ENCODE measurements around the gene CPNE7.

Gene CPNE7

DNA sequence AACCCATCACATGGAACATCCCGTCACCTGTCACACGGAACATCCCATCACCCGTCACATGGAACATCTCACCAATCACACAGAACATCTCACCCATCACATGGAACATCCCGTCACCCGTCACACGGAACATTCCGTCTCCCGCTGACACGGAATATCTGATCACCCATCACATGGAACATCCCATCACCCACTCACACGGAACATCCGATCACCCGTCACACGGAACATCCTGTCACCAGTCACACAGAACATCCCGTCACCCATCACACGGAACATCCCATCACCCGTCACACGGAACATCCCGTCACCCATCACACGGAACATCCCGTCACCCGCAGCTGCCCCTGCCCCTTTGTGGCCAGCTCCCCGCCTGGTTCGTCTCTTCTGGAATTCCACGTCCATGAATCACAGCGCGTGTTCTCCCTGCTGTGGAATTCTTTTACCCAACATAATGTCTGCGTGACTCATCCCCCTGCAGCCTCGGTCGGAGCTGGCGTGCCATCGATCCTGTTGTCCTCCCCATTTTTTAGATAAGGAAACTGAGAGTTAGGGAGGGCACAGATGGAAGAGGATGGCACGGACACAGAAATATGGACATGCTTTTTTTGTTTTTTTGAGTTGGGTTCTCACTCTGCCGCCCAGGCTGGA, 5.6 kb downstream of the CPNE7 start:
- no peak for TF ChIP-seq SIN3A (IDR thresholded peaks at IDR 0.05; ENCODE audit: borderline replicate concordance, insufficient read depth, low read length)
- TF ChIP-seq, protein P1, sequence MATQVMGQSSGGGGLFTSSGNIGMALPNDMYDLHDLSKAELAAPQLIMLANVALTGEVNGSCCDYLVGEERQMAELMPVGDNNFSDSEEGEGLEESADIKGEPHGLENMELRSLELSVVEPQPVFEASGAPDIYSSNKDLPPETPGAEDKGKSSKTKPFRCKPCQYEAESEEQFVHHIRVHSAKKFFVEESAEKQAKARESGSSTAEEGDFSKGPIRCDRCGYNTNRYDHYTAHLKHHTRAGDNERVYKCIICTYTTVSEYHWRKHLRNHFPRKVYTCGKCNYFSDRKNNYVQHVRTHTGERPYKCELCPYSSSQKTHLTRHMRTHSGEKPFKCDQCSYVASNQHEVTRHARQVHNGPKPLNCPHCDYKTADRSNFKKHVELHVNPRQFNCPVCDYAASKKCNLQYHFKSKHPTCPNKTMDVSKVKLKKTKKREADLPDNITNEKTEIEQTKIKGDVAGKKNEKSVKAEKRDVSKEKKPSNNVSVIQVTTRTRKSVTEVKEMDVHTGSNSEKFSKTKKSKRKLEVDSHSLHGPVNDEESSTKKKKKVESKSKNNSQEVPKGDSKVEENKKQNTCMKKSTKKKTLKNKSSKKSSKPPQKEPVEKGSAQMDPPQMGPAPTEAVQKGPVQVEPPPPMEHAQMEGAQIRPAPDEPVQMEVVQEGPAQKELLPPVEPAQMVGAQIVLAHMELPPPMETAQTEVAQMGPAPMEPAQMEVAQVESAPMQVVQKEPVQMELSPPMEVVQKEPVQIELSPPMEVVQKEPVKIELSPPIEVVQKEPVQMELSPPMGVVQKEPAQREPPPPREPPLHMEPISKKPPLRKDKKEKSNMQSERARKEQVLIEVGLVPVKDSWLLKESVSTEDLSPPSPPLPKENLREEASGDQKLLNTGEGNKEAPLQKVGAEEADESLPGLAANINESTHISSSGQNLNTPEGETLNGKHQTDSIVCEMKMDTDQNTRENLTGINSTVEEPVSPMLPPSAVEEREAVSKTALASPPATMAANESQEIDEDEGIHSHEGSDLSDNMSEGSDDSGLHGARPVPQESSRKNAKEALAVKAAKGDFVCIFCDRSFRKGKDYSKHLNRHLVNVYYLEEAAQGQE (IDR thresholded peaks at IDR 0.05; ENCODE audit: insufficient read depth in 1 of 2, low read depth in 2 of 2, low read length in 2 of 2) = no peak

DNA sequence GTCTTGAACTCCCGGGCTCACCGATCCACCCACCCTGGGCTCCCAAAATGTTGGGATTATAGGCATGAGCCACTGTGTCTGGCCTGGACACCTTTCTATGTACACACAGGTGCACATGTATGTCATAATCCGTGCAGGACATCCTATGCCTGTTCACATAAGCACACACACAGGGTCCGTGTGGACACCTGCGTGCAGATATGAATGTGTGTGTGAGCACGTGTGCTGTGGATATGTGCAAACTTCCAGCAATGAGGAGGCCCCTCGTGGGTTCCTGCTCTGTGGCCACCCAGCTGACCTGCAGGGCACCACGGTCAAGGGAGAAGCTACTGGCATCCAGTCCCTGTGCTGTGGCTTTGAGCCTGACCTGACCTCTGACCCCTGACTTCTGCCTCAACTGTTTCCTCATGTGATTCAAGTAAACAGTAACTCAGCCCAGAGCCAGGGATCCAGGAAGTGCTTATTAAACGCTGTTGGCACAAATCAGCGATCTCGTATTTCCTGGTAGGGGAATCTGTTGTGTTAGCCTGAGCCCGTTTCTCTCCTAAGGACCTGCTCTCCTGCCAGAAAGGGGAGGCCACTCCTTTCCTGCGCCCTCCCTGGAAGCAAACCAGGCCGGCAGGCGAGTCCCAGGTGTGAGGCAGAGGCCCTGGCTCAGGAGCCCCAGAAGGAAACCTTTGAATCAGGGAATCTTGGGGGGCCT, 6.5 kb downstream of the CPNE7 start:
- no peak for TF ChIP-seq POLR2AphosphoS5 (IDR thresholded peaks at IDR 0.05; ENCODE audit: low read depth, low read length)
- peak; percentile 39 for TF ChIP-seq FOXP2 (optimal IDR thresholded peaks at IDR 0.05; ENCODE audit: borderline replicate concordance, extremely low read depth, extremely low read length, insufficient read depth)

DNA sequence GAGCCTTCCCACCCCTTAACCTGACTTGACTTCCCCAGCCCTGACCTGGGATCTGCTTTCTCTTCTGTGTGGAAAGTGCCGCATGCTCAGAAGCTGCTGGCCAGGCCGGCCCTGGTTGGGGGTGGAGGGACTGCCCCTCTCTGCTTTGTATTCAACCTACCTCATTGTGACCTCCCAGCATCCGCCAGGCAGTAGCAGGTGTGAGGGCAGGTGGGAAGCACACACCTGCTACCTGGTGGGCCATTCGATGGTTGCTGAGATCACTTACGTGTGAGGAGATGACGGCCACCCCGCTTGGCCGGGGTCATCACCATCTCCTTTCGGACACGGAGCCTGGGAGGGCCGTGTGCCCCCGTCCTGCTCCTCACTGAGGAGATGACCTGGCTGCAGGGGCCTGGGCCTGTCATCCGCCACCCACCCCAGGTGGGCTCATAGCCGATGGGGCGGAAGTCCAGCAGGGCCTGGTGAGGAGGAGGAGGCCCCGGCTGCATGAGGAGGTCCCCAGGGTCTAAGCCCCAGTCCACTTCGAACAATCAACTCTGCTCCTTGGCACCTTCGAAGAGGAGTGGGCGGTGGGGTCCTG, 7.1 kb downstream of the CPNE7 start:
- TF ChIP-seq, protein P1 (IDR thresholded peaks at IDR 0.05; ENCODE audit: insufficient read depth in 1 of 2, low read depth in 2 of 2, low read length in 2 of 2) = no peak
- no peak for TF ChIP-seq POLR2AphosphoS5 (IDR thresholded peaks at IDR 0.05; ENCODE audit: low read depth, low read length)
- TF ChIP-seq FOXP2 (optimal IDR thresholded peaks at IDR 0.05; ENCODE audit: borderline replicate concordance, extremely low read depth, extremely low read length, insufficient read depth) = no peak
- TF ChIP-seq SIN3A (IDR thresholded peaks at IDR 0.05; ENCODE audit: borderline replicate concordance, insufficient read depth, low read length) = no peak
- TF ChIP-seq TAF1 (IDR thresholded peaks at IDR 0.05; ENCODE audit: borderline replicate concordance, insufficient read depth, low read length) = no peak

DNA sequence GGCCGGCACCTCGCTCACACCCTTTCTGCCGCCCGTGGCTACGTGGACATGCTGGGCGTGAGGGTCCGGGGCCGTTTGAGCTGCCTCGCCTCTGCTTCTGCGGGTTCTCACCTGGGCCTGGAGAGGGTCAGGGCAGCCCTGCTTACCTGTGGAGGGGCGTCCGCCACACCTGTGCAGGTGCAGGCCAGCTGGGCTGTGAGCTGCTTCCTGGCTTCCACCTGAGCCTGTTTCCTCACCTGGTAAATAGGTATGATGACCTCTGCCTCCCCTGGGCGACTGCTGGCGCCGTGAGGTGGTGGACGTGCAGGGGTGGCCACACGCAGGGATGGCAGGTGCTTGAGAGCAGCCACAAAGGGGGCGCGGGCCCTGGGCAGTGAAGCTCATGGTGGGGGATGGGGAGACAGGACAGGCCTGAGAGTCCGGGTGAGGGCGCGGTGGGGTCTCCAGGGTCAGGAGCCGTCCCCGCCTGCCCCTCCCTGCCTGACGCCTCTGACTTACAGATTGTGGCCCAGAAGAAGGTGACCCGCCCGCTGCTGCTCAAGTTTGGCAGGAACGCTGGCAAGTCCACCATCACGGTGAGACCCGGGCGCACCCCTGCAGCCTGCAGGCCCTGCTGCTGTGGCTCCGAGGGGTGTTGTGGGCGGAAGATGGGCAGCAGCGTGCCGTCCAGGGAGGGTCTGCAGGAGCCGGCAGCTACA, 7.8 kb downstream of the CPNE7 start:
- no peak for TF ChIP-seq SIN3A (IDR thresholded peaks at IDR 0.05; ENCODE audit: borderline replicate concordance, insufficient read depth, low read length)
- no peak for TF ChIP-seq POLR2AphosphoS5 (IDR thresholded peaks at IDR 0.05; ENCODE audit: low read depth, low read length)
- TF ChIP-seq, protein P1 (IDR thresholded peaks at IDR 0.05; ENCODE audit: insufficient read depth in 1 of 2, low read depth in 2 of 2, low read length in 2 of 2) = no peak
- TF ChIP-seq FOXP2 (optimal IDR thresholded peaks at IDR 0.05; ENCODE audit: borderline replicate concordance, extremely low read depth, extremely low read length, insufficient read depth) = no peak
- TF ChIP-seq TAF1 (IDR thresholded peaks at IDR 0.05; ENCODE audit: borderline replicate concordance, insufficient read depth, low read length) = no peak

DNA sequence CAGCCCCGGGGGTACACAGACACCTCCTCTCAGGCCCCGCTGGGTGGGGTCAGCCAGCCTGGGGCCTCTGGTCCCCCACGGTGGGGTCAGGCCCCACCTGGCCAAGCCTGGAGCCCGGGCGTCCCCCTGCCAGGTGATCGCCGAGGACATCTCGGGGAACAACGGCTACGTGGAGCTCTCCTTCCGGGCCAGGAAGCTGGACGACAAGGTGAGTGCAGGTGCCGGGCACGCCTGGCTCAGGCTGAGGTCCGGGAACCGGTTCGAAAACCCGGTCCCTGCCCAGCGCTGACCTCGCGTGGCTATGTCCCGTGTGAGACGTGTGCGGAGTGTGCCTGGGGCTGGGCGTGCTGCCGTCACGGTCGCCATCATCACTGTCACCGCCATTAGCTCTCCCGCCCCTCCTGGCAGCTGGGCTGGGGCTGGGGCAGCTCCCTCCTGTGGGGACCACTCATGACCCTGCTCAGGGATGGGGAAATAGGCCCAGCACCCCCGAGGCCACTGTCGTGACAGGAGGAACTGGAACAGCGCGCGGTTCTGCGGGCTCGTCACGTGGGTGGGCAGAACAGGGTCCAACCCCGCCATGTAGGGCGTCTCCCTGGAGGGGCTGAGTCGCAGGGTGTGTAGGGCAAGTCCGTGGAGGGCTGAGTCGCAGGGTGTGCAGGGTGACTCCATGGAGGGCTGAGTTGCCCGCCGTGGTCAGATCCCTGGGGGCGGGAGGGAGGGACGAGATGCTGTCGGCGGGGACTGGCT, 8.5 kb downstream of the CPNE7 start:
- TF ChIP-seq TAF1 (IDR thresholded peaks at IDR 0.05; ENCODE audit: borderline replicate concordance, insufficient read depth, low read length) = no peak
- TF ChIP-seq, protein P1 (IDR thresholded peaks at IDR 0.05; ENCODE audit: insufficient read depth in 1 of 2, low read depth in 2 of 2, low read length in 2 of 2) = no peak
- TF ChIP-seq SIN3A (IDR thresholded peaks at IDR 0.05; ENCODE audit: borderline replicate concordance, insufficient read depth, low read length) = no peak
- TF ChIP-seq POLR2AphosphoS5 (IDR thresholded peaks at IDR 0.05; ENCODE audit: low read depth, low read length) = no peak
- no peak for TF ChIP-seq FOXP2 (optimal IDR thresholded peaks at IDR 0.05; ENCODE audit: borderline replicate concordance, extremely low read depth, extremely low read length, insufficient read depth)

Measured in PFSK-1 (cell line).